ENCODE measurements around the gene CCDC158. TPM values are rescaled to one million over a fixed set of nuclear protein-coding genes. Genes with fewer than 3 reads are reported as not detected.

CCDC158 gene
- 0.04 and 0.06 TPM in 2 replicates for polyA plus RNA-seq (2011; rRNA removed)
- polyA plus RNA-seq (2012; cell fraction: cytosol; rRNA removed), result not detected in 2 replicates
- polyA plus RNA-seq (2012; cell fraction: nucleus; rRNA removed), result not detected in 2 replicates
- polyA plus RNA-seq (2017; fragmentation: RNase III; extraction: RNeasy Plus Mini Kit Qiagen cat#74134 plus additional on column Dnase treatment), result not detected in 3 replicates
- not detected in 2 replicates for polyA minus RNA-seq (2011; rRNA and poly(A)+ RNA removed)

DNA sequence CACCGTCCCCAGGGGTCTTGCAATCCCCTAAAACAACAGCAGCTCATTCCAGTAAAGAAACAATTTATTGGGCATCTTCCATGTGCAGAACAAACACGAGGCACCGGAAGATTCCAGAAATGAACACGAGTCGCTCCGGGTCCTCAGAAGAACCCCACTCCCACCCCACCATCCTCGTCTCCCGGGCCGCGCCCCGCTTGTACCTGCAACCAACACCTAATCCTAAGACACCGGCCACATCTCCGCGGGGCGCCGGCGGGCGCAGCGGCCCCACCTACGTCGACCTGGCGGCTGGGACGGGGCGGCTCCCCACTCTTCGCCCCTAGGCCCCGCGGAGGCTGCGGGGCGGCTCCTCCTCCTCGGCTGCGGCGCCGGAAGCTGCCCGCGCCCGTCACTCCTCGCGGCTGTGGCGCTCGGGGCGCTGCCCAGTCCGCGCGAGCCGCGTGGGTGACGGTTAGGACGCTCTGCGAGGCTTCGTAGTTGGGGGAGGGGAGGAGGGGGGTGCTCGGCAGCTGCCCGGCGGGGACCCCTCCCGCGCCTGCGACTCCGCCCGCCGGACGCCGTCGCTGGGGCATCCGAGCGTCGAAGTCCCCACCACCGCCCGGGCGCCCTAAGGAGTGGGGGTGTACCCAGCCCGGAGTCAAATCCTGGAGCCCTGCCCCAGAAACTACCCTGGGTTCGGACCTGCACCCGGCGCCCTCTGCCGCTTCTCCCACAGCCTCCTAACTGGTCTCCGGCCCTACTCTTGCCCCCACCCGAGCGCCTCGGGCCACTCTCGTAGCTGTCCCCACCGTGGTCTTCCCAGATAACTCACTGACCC, at the start of gene CCDC158:
CCDC158 (minus strand) TSS at position 380 of the 820 bp plus-strand sequence. CDS start 17,934 bp downstream, outside the sequence.
- Histone ChIP-seq H3K27ac (peak within 1 kb of the TSS; percentile 71 to 94), H3K9me3 (no peaks in the 10 kb centered on the region), H3K4me2 (peak within 1 kb of the TSS; percentile 73), H3K4me1 (no peaks in the 10 kb centered on the region), H3K4me3 (peak within 1 kb of the TSS; percentile 49)
- ChIA-PET CTCF (interaction anchor here (0.8 to 2.6 kb wide), 5 partner anchors 10 to 575 kb away, joined by 3 to 14 read pairs (median 5); no protein-coding TSS in a partner anchor), POLR2A (interaction anchor here (1.1 kb wide), 1 partner anchor 118 kb away, joined by 3 read pairs; no protein-coding TSS in a partner anchor)
- ATAC-seq (peak; percentile 83 to 86), FAIRE-seq (no peak), DNase-seq (ENCODE audit: low read depth in 1 of 2, low spot score in 1 of 2) (peak in 1 of 2 experiments; percentile 20)
- 55% methylated on average over 19 of the region's 79 CpGs for WGBS (ENCODE audit: missing lambda C conversion rate)
- TF ChIP-seq HOXB13 (CRISPR knock-in tag; IDR thresholded peaks at IDR 0.05; ENCODE audit: low read depth), result no peak
- TF ChIP-seq POLR2A (IDR thresholded peaks at IDR 0.05; ENCODE audit: low read length), result peak; percentile 23; the same call in 1 of the 2 replicates
- TF ChIP-seq SMC3 (IDR thresholded peaks at IDR 0.05), result 0 out of 3 replicates have a peak, but pooled peaks have one; percentile 7
- TF ChIP-seq HDAC2 (IDR thresholded peaks at IDR 0.05), result no peak
- no peak for TF ChIP-seq ESRRA (IDR thresholded peaks at IDR 0.05; ENCODE audit: borderline replicate concordance, low read length)
- no peak for TF ChIP-seq NPAS2 (CRISPR knock-in tag; IDR thresholded peaks at IDR 0.05; ENCODE audit: borderline replicate concordance)
- TF ChIP-seq, protein P1, sequence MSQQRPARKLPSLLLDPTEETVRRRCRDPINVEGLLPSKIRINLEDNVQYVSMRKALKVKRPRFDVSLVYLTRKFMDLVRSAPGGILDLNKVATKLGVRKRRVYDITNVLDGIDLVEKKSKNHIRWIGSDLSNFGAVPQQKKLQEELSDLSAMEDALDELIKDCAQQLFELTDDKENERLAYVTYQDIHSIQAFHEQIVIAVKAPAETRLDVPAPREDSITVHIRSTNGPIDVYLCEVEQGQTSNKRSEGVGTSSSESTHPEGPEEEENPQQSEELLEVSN (IDR thresholded peaks at IDR 0.05; ENCODE audit: borderline replicate concordance, low read depth), result 0 out of 2 replicates have a peak, but pooled peaks have one; percentile 32
- no peak for TF ChIP-seq RFX5 (IDR thresholded peaks at IDR 0.05)
- TF ChIP-seq, protein P2, sequence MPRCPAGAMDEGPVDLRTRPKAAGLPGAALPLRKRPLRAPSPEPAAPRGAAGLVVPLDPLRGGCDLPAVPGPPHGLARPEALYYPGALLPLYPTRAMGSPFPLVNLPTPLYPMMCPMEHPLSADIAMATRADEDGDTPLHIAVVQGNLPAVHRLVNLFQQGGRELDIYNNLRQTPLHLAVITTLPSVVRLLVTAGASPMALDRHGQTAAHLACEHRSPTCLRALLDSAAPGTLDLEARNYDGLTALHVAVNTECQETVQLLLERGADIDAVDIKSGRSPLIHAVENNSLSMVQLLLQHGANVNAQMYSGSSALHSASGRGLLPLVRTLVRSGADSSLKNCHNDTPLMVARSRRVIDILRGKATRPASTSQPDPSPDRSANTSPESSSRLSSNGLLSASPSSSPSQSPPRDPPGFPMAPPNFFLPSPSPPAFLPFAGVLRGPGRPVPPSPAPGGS (IDR thresholded peaks at IDR 0.05), result no peak
- TF ChIP-seq EP300 (IDR thresholded peaks at IDR 0.05), result no peak
- no peak for TF ChIP-seq CHD2 (IDR thresholded peaks at IDR 0.05; ENCODE audit: low read length, partially characterized antibody)
- TF ChIP-seq, protein P3, sequence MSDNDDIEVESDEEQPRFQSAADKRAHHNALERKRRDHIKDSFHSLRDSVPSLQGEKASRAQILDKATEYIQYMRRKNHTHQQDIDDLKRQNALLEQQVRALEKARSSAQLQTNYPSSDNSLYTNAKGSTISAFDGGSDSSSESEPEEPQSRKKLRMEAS (IDR thresholded peaks at IDR 0.05), result 0 out of 2 replicates have a peak, but pooled peaks have one; percentile 20

DNA sequence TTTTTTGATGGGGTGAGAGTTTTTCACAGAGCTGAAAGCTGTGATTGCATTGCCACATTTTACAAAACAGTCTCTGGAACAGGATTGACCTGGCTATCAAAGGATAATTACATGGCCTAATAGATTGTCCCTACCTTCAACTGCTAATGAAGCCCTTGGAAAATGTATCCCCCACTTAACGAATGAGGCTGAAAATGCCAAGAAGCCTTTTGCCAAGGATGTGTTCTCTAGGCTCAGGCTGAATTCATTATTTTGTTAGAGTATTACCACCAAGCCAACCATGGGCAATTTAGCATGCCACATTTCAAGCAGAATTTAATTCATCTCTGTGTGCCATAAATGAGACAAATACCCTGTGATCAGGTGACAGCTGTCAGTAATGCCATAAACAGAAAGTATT, 49.6 kb upstream of the CCDC158 start:
- ATAC-seq (no peak), FAIRE-seq (no peak), DNase-seq (ENCODE audit: low read depth in 1 of 2, low spot score in 1 of 2) (no peak)
- TF ChIP-seq RFX5 (IDR thresholded peaks at IDR 0.05) (no peak), ZSCAN20 (CRISPR knock-in tag; IDR thresholded peaks at IDR 0.05) (no peak), FOSL2 (IDR thresholded peaks at IDR 0.05) (no peak), FOSL2 (CRISPR knock-in tag; IDR thresholded peaks at IDR 0.05) (no peak), HOXB5 (CRISPR knock-in tag; IDR thresholded peaks at IDR 0.05) (no peak), FOSB (CRISPR knock-in tag; IDR thresholded peaks at IDR 0.05) (no peak), CHD4 (IDR thresholded peaks at IDR 0.05; ENCODE audit: borderline replicate concordance) (no peak), ESRRA (IDR thresholded peaks at IDR 0.05; ENCODE audit: borderline replicate concordance, low read length) (no peak), CHD2 (IDR thresholded peaks at IDR 0.05; ENCODE audit: low read length, partially characterized antibody) (no peak), NFE2L2 (conservative IDR thresholded peaks at IDR 0.05; ENCODE audit: low read length) (no peak), HOXA7 (CRISPR knock-in tag; IDR thresholded peaks at IDR 0.05) (no peak), CBX8 (IDR thresholded peaks at IDR 0.05) (no peak), PHF8 (IDR thresholded peaks at IDR 0.05; ENCODE audit: borderline replicate concordance, low read depth) (no peak)
- TF ChIP-seq, protein P4, sequence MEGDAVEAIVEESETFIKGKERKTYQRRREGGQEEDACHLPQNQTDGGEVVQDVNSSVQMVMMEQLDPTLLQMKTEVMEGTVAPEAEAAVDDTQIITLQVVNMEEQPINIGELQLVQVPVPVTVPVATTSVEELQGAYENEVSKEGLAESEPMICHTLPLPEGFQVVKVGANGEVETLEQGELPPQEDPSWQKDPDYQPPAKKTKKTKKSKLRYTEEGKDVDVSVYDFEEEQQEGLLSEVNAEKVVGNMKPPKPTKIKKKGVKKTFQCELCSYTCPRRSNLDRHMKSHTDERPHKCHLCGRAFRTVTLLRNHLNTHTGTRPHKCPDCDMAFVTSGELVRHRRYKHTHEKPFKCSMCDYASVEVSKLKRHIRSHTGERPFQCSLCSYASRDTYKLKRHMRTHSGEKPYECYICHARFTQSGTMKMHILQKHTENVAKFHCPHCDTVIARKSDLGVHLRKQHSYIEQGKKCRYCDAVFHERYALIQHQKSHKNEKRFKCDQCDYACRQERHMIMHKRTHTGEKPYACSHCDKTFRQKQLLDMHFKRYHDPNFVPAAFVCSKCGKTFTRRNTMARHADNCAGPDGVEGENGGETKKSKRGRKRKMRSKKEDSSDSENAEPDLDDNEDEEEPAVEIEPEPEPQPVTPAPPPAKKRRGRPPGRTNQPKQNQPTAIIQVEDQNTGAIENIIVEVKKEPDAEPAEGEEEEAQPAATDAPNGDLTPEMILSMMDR (IDR thresholded peaks at IDR 0.05), result no peak
- TF ChIP-seq, protein P5, sequence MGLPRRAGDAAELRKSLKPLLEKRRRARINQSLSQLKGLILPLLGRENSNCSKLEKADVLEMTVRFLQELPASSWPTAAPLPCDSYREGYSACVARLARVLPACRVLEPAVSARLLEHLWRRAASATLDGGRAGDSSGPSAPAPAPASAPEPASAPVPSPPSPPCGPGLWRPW (IDR thresholded peaks at IDR 0.05), result no peak
- TF ChIP-seq, protein P6, sequence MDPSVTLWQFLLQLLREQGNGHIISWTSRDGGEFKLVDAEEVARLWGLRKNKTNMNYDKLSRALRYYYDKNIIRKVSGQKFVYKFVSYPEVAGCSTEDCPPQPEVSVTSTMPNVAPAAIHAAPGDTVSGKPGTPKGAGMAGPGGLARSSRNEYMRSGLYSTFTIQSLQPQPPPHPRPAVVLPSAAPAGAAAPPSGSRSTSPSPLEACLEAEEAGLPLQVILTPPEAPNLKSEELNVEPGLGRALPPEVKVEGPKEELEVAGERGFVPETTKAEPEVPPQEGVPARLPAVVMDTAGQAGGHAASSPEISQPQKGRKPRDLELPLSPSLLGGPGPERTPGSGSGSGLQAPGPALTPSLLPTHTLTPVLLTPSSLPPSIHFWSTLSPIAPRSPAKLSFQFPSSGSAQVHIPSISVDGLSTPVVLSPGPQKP (IDR thresholded peaks at IDR 0.05; ENCODE audit: low read depth, low read length), result no peak
- TF ChIP-seq, protein P7, sequence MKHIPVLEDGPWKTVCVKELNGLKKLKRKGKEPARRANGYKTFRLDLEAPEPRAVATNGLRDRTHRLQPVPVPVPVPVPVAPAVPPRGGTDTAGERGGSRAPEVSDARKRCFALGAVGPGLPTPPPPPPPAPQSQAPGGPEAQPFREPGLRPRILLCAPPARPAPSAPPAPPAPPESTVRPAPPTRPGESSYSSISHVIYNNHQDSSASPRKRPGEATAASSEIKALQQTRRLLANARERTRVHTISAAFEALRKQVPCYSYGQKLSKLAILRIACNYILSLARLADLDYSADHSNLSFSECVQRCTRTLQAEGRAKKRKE (CRISPR knock-in tag; IDR thresholded peaks at IDR 0.05; ENCODE audit: low read depth), result no peak
- TF ChIP-seq, protein P1 (IDR thresholded peaks at IDR 0.05; ENCODE audit: borderline replicate concordance, low read depth), result no peak
- Histone ChIP-seq H3K4me2 (no peak overlapping the region), H3K4me1 (no peaks in the 10 kb centered on the region), H3K9me3 (no peaks in the 10 kb centered on the region), H3K27ac (no peak overlapping the region), H3K4me3 (no peak overlapping the region)
- POLR2A ChIA-PET, result no interaction called here
- CTCF ChIA-PET, result interaction anchor here (0.6 kb wide), 1 partner anchor 40 kb away, joined by 3 read pairs; no protein-coding TSS in a partner anchor
- WGBS (ENCODE audit: missing lambda C conversion rate), result 82% methylated on average over 1 of the region's 1 CpG

All from A549 (cell line).